Brain pericyte (primary cell): Measurements from ENCODE around the gene SEL1L3.
A peak's percentile ranks its signal among the peaks of the same experiment; 100 is the strongest.
"Not testable (repeated sequence)": the region's sequence is repeated elsewhere in the genome, so short reads cannot be mapped to it uniquely, and the experiment has no call there.

Experiments
- DNase-seq: peaks from one replicate; pipeline ENCODE4 v3.0.0-alpha.2; 2012; ENCODE audit warnings: low read depth, low spot score

SEL1L3 gene

GRCh38 chr4:25862411-25863346 lies at the start of gene SEL1L3:
Gene SEL1L3 (minus strand): TSS chr4:25862988. CDS start chr4:25862836, 152 bp downstream.
- no peak for DNase-seq

DNA sequence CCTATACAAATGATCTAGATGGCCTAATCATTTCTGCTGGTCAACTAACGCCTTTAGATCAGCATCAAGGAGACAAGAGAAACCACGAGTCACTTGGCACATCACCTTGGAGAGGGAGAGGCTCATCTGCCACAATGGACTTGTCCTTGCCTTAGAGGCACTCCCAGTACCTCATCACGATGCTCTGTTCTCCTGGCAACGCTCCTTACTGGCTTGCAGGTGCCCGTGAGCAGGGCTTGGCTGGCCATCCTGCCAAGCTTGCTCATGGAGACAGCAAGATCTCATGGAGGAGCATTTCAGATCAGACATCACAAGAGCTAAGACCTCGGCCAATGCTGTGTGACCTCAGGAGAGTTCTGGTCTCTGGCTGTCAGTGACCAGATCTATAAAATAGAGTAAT lies 48.6 kb upstream of the SEL1L3 start:
- no peak for DNase-seq

GRCh38 chr4:25908491-25908901 lies 45.7 kb upstream of the SEL1L3 start:
- peak; percentile 60 for DNase-seq

- not testable (repeated sequence) for DNase-seq
Measured at GRCh38 chr4:25906113-25906512, 43.3 kb upstream of the SEL1L3 start.

- DNase-seq: no peak
Measured at GRCh38 chr4:25905371-25905770, 42.6 kb upstream of the SEL1L3 start.

DNA sequence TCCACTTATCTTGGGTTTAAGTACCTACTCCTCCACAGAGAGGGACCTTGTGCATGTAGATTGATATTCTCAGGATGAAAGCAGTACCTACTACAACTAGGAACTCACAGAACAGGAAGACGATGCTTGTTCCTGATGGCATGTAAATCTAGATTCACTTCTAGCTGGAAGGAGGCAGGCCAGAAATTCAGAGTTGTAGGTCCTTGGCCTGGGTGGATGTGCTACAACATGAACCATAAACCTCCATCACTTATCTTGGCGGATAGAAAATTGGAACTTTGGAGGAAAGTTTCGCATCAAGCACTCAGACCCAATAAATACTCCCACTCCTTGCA lies 41.9 kb upstream of the SEL1L3 start:
- DNase-seq: no peak

- no peak for DNase-seq
Measured at GRCh38 chr4:25903900-25904747, 41.3 kb upstream of the SEL1L3 start.

DNA sequence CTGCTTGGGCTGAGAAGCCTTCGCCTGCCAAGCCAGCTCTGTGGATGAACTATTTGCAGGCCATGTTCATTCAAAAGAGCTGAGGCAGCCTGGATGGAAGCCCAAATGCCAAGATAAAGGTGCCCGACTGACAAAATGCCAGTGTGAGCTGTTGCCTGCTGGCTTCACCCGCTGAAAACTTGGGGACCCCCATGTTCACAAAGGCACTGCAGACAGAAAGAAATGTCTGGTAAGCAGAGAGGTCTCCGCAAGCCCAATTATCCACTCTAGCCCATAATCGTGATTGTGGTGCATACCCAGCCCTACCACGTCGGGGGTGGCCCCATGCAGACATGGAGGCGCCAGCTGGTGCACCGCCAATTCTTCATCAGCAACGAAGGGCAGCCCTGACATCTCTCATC lies 38.2 kb upstream of the SEL1L3 start:
- no peak for DNase-seq

GRCh38 chr4:25900310-25900709 lies 37.5 kb upstream of the SEL1L3 start:
- no peak for DNase-seq

DNA sequence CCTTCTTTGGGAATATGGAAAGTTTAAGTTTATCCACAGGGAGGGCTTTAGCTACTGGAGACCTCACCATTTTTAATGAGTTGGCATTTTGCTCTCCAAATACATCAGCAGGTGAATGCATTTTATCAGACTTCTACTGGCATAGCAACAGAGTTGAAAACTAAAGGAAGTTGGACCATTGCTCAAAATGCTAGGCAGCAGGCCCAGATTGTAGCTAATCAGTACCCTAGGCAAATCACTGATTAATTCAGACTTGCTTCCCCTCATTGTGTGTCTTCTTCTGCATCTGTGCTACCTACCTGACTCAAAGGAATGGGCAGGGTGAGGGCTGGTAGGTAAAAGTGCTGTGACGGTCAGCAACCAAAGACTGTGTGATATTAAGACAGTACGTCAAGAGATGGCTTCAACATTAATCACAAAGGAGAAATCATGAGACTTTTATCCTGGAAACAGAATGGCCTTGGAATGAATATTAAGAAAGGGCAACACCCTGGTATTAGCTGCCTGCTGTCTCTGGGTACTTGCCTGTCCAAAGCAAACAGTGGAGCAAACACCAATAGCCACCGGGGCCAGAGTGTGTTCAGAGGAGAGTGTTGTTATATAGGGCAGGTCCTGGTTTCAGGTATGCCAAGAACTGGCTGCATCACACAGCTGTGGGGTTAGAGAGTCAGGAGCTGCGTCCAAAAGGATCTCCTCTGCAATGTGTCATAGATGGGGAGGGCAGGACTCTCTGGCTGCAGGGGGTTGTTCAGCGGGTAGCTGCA lies 34.2 kb upstream of the SEL1L3 start:
- no peak for DNase-seq

DNA sequence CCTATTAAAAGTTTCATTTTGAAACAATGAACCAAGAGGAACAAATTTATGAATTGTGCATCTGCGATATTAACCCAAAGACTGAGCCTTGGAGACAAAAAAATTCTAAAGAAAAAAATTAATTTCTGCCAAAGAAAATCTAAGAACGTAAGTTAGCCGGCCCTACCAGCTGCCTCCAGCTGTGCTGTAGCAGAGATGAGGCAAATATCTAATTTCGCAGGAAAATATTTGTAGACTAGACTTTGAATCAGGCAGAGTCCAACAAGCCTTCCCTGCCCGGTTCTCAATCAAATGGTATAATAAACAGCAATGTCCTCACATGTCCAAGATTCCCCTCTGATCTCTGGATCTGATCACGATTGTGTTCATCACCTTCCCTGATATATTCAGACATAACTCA lies 30.0 kb upstream of the SEL1L3 start:
- DNase-seq: no peak

GRCh38 chr4:25890571-25891485 lies 28.0 kb upstream of the SEL1L3 start:
- no peak for DNase-seq

GRCh38 chr4:25889589-25890503 lies 27.1 kb upstream of the SEL1L3 start:
- no peak for DNase-seq

DNA sequence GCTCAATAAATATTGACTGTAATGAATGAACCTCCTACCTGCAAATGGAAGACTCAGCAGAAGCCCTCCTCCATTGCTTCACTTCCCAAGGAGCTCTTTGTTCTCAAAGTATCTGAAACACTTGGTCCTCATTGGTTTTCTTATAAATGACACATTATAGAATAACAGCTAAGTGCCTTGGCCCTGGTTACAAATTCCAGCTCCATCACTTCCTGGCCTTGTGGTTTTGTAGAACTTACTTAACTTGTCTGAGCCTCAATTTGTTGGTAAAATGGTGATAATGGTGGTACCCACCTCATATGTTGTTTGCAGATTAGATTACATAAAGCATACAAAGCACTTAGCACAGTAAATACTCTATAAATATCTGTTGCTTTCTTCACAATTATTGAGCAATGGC lies 26.0 kb upstream of the SEL1L3 start:
- no peak for DNase-seq

GRCh38 chr4:25884031-25884782 lies 21.4 kb upstream of the SEL1L3 start:
- DNase-seq: no peak

- no peak for DNase-seq
Measured at GRCh38 chr4:25883565-25883964, 20.8 kb upstream of the SEL1L3 start.

DNA sequence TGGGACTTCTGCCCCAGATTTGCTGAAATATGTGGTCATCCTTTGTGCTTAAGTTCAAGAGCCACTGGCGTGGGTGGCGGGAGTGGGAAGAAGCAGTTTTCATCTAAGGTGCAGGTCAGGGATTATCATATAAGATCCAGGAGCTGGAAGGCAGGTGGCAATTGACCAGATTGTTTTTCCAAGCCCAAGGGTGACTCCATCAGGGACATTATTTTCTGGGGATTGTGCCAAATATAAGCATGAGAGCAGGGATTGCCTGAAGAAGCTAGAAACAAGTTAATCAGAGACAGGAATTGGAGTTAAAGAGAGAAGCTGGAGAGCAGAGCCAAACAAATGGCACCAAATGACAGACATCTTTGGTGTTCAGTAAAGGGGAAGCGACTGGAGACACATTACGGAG lies 19.4 kb upstream of the SEL1L3 start:
- no peak for DNase-seq

- DNase-seq: no peak
Measured at GRCh38 chr4:25881193-25881592, 18.4 kb upstream of the SEL1L3 start.
